Right cardiac atrium (tissue), 5 donors: ENCODE data around the gene CEBPA. TPM values are rescaled to one million over a fixed set of nuclear protein-coding genes. Genes with fewer than 3 reads are reported as not detected.

Experiments used
- ATAC-seq, 2 donors: fragments of 200-7000 bp; cut with Tn5 transposase; one replicate each; pipeline versions ENCODE4 v1.8.0 to v1.9.1; 2020; ENCODE audit warnings: moderate library complexity in 2 of 2, mild to moderate bottlenecking in 1 of 2
- DNase-seq, 3 donors: peaks; one replicate each; pipeline ENCODE4 v3.0.0-alpha.2; 2020
- H3K27ac ChIP-seq: one replicate; pipeline ENCODE4 v1.5.1; 2013; ENCODE audit warnings: mild to moderate bottlenecking, low read length, control low read depth, moderate library complexity
- H3K27me3 ChIP-seq: one replicate; pipeline ENCODE4 v1.6.1; 2013; ENCODE audit not compliant: control insufficient read depth, insufficient read depth
- H3K4me1 ChIP-seq: one replicate; pipeline ENCODE4 v1.6.1; 2013; ENCODE audit warnings: low read length; ENCODE audit not compliant: control insufficient read depth, insufficient read depth
- H3K4me3 ChIP-seq: one replicate; pipeline ENCODE4 v1.5.1; 2013; ENCODE audit warnings: low read length, control low read depth
- H3K9me3 ChIP-seq: one replicate; pipeline ENCODE4 v1.6.1; 2013; ENCODE audit warnings: low read length; ENCODE audit not compliant: control insufficient read depth
- WGBS: extraction: QIAGEN DNeasy Blood & Tissue Kit; methylation state at CpG from one replicate; pipeline ENCODE4 v1.1.7; 2013; 5-methylcytosine and 5-hydroxymethylcytosine counted together
- intact Hi-C, 4 donors: fragments of 100-400 bp; cut with DNase I; formaldehyde crosslinking; loops; one replicate each; pipeline versions ENCODE4 v1.11.0 to v1.14.0; 2022 to 2023
- polyA plus RNA-seq: library from polyadenylated mRNA; stranded (reverse); fragments of 200-250 nt; gene quantifications from one replicate; pipeline ENCODE4 v1.2.3, GENCODE V29; 2013
- total RNA-seq, 4 donors: library from RNA; stranded (reverse); fragmentation: NEBNext Ultra II Directional; extraction: Animal tissue kit (Norgen Biotek cat#: 25700); gene quantifications; one replicate each; pipeline ENCODE4 v1.2.1, GENCODE V29; 2021
- donor health status: healthy with polysubstance abuse.
- donor health status: DM: no; HTN: yes; CAD: no.
- donor health status: DM: no; HTN: no; CAD: no.
- donor health status: DM: no; HTN: yes; CAD: no; lungs with severe emphysema.
- donor health status: DM: yes; HTN: yes; CAD: no.

Gene CEBPA
- total and polyA plus RNA-seq, 5 donors, result 2.1 to 8.7 (median 3.4) TPM

DNA sequence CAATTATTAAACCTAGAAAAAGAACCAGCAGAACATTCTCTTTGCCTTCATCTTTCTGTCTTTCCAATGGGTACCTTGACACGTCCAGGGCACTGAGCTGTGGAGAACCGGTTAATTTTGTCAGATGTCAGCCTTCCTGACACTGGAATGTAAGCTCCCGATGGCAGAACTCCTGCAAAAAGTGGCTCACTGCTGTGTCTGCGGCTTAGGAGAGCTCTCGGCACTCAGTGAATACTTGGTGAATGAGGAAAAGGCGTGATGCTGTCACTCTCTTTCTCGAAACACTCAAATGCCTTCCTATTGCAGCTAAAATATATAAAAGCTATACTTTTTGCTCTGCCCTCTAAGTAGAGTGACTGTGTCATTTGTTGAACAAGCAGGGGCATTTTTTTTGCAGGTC is 17.6 kb downstream of the CEBPA start:
- Histone ChIP-seq H3K4me3 (no peak overlapping the region), H3K4me1 (no peaks in the 10 kb centered on the region), H3K27ac (no peak overlapping the region), H3K27me3 (no peaks in the 10 kb centered on the region), H3K9me3 (no peaks in the 10 kb centered on the region)
- no peak for DNase-seq
- intact Hi-C loops, result no loop called here
- 55% methylated on average over 7 of the region's 7 CpGs for WGBS
- no peak for ATAC-seq

DNA sequence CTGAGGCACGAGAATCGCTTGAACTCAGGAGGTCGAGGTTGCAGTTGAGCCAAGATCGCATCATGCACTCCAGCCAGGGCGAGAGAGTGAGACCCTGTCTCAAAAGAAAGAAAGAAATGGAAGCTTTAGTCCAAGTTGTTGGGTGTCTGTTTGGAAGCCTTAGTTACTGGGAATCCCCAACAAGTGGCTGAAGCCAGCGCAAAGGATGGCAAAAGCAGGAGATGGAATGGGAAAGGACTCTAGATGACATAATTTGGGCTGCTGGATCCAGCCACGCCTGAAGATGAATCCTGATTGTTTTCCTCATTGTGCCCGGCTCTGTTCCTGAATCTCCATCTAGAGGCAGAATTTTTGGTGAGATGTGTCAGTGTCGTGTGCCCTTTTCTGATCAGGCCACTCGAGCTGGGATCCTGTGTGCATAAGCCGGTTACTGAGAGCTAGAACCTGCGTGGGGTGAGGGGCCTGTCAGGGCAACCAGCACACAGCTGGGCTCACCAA is 18.1 kb downstream of the CEBPA start:
- no peak overlapping the region for H3K4me3 ChIP-seq
- H3K27me3 ChIP-seq, result no peaks in the 10 kb centered on the region
- H3K4me1 ChIP-seq, result no peaks in the 10 kb centered on the region
- H3K9me3 ChIP-seq, result no peaks in the 10 kb centered on the region
- DNase-seq (no peak), ATAC-seq (no peak)
- 91% methylated on average over 12 of the region's 12 CpGs for WGBS
- intact Hi-C loops, result no loop called here
- no peak overlapping the region for H3K27ac ChIP-seq

DNA sequence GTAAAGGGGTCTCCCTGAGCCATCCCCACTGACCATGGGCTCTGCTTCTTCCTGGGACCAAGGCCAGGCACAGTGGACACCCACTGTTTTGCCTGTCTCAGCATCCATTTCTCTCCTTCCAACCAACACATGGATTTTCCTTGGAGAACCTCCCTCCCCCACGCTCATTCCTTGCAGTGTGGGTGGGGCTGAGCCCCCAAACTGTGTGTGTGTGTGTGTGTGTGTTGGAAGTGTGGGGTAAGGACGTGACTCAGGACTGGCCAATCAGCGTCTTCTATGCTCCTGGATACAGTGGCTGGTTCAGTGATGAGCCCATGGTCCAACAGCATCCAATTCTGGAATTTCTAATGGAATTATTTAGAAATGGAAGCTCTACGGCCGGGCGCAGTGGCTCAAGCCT is 18.7 kb downstream of the CEBPA start:
- H3K27me3 ChIP-seq, result no peaks in the 10 kb centered on the region
- peak in 1 of 3 donors; percentile 5 for DNase-seq

DNA sequence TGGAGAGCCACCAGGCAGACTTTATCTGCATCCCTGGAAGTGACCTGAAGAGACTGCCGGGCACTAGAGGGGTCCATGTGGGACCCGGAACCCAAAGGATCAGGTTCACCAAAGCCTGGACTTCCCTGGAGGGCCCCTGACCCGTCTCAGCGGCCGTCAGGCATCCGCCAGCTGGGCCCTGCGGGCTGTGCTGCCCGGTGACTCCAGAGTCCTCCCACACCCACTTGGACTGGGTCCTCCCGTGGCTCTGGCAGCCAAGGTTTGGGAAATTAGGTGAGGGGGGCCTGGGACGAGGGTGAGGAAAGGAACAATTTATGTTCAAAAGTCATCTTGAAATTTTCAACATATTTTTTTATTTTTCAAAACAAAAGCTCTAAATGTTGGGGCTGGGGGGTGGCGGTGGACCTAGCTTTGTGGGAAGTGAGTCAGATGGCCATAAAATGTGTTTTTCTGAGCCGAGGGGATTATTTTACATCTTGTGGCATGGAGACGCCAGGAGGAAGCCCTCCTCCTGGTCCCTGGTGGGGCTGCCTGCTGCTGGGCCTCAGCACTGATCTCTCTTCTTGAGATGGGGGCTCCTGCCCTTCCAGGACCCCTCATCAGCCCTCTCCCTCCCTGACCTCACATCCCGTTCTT is 20.2 kb downstream of the CEBPA start:
- WGBS, result 56% methylated on average over 14 of the region's 14 CpGs
- ATAC-seq, result no peak

More for the DNA sequence above, 18.7 kb downstream of the CEBPA start:
- intact Hi-C loops, result no loop called here
- Histone ChIP-seq H3K9me3 (no peaks in the 10 kb centered on the region), H3K27ac (no peak overlapping the region), H3K4me3 (no peak overlapping the region), H3K4me1 (no peaks in the 10 kb centered on the region)
- no peak for ATAC-seq
- WGBS, result 85% methylated on average over 6 of the region's 6 CpGs

DNA sequence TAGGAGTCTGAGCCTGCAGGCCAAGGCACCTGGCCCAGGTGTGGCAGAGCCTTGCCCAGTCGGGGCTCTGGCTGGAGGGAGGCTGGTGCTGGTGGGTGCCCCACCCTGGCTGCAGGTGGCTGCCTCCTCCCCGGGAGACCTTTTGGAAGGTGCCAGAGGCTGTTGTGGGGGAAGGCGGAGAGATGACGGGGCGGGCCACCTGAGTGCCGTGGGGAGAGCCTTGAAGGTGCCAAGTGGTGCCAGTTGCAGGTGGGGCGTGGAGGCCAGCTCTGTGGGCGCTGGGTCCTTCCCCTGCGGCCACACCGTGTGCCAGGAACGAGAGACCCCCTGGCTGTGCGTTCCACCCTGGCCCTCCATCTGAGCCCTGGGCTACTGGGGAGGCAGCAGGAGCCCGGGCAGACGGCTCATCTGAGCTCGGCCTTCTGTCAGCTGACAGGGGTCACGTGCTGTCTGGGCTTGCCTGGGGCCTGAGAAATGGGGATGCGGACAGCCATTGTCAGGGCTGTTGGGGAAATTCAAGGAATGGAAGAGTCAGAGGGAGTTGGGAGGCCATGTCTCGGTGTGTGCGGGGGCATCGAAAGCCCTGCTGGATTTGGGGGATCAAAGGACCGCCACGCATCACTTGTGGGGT is 20.9 kb downstream of the CEBPA start:
- Histone ChIP-seq H3K9me3 (no peaks in the 10 kb centered on the region), H3K27ac (no peak overlapping the region), H3K4me1 (no peaks in the 10 kb centered on the region), H3K27me3 (no peaks in the 10 kb centered on the region), H3K4me3 (no peak overlapping the region)
- WGBS, result 89% methylated on average over 22 of the region's 22 CpGs
- DNase-seq (peak in 2 of 3 donors; percentile 38 to 45), ATAC-seq (no peak)
- intact Hi-C loops, result no loop called here

More for the DNA sequence above, 20.2 kb downstream of the CEBPA start:
- Histone ChIP-seq H3K27me3 (no peaks in the 10 kb centered on the region), H3K27ac (no peak overlapping the region), H3K4me3 (no peak overlapping the region), H3K4me1 (no peaks in the 10 kb centered on the region), H3K9me3 (no peaks in the 10 kb centered on the region)
- intact Hi-C loops, result no loop called here
- DNase-seq, result peak in 2 of 3 donors; percentile 3 to 24

DNA sequence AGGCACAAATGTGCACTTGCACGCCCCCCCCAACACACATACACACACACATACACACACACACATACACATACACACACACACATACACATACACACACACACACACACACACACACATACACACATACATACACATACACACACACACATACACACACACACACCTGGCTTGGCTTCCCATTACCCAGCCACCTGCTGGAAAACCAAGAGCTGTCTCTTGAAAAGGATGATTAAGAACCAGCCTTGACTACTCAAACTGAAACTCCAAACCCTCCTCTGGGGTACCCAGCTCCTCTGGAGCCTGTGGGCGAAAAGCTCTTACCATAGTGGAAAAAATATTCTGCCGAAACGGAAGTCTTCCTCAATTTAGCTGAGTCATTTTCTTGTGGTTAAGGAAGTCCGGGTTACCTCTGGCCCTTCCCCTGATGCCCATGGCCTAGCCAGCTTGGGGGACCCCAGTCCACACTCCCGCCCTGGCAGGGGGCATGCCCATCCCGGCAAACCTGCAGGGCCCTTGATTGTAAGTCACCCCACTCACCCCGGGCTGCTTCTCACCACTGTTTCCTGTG is 21.9 kb downstream of the CEBPA start:
- WGBS, result 76% methylated on average over 8 of the region's 8 CpGs
- Histone ChIP-seq H3K9me3 (no peaks in the 10 kb centered on the region), H3K4me1 (no peaks in the 10 kb centered on the region), H3K27me3 (no peaks in the 10 kb centered on the region), H3K4me3 (no peak overlapping the region), H3K27ac (no peak overlapping the region)
- intact Hi-C loops, result no loop called here
- ATAC-seq (no peak), DNase-seq (peak in 1 of 3 donors; percentile 28)

DNA sequence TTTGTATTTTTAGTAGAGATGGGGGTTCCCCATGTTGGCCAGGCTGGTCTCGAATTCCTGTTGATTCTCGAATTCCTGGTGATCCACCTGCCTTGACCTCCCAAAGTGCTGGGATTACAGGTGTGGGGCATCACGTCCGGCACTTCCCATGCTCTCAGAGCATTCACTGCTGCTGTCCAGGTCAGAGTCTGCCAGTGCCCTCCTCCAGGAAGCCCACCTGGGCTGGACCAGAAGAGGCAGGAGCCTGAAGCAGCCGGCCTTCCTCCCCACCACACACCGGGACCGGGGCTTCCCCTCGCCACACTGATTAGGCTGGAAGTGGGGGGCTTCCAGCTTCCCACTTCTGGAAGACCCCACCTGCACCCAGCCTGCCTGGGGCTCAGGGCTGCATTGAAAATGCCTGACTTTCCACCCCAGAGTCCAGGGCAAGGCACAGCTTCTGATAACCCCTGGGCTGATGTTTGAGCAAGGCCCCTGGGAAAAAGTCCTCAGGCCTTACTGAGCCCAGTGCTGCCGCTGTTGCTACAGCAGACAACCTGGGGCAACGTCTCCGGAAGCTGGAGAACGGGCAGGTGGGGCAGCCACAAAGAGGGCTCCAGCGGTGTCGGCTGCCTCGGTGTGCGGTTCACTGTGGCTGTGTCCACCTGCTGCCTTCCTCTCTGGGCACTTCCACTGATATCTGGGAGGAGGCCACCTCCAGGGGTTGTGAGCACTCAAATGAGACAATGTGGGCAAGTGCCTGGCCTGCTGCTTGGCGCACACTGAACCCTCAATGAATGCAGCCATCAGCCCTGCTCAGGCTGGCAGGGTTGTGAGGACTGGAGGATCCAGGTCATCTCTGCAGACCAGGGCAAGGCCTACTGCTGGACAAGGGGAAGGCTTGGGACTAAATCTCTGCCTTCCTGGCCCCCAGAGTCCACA is 22.6 kb downstream of the CEBPA start:
- H3K4me1 ChIP-seq, result no peaks in the 10 kb centered on the region
- H3K27me3 ChIP-seq, result no peaks in the 10 kb centered on the region
- intact Hi-C loops, result no loop called here
- H3K27ac ChIP-seq, result no peak overlapping the region
- H3K9me3 ChIP-seq, result no peaks in the 10 kb centered on the region
- no peak overlapping the region for H3K4me3 ChIP-seq
- ATAC-seq (no peak), DNase-seq (peak in 2 of 3 donors; percentile 37)
- WGBS, result 89% methylated on average over 17 of the region's 17 CpGs

DNA sequence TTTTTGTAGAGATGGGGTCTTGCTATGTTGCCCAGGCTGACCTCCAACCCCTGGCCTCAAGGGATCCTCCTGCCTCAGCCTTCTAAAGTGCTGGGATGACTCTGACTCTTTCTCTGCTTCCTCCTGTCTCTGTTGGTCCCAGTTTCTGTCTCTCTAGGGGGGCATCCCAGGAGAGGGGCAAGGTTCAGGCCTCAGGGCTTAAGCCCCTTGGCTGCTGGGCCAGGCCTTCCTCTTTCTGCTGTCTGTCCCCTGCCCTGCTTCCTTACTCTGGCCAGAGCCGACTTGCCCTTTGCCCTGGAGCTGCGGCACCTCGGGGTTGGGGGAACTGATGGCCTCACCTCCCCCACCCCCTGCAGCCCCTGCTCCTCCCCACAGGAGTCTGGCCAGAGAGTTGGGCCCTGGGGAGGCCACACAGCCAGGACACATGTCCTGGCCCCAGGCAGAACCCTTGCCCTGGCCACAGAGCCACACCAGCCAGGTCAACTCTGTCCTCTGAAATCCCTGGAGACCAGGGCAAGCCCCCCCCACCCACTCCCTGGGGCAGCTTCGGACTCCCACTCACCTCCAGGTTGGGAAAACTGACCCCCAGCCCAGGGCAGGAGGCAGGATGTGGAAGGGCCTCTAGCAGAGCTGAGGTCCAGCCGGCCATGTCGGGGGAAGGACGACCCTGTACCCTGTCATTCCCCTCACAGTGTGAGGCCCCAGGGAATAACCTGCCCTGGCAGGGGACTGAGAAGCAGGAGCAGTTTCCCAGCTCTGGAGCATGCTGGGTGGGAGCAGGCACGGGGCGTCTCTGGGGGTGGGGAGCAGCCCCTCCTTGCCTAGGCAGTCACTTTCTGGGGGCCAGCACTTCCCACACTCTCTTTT is 23.7 kb downstream of the CEBPA start:
- Histone ChIP-seq H3K27me3 (no peaks in the 10 kb centered on the region), H3K27ac (no peak overlapping the region), H3K4me1 (no peaks in the 10 kb centered on the region), H3K9me3 (no peaks in the 10 kb centered on the region), H3K4me3 (no peak overlapping the region)
- peak in 1 of 3 donors; percentile 50 for DNase-seq
- WGBS, result 63% methylated on average over 9 of the region's 9 CpGs
- intact Hi-C loops, result no loop called here
- peak in 1 of 2 donors; percentile 8 for ATAC-seq

DNA sequence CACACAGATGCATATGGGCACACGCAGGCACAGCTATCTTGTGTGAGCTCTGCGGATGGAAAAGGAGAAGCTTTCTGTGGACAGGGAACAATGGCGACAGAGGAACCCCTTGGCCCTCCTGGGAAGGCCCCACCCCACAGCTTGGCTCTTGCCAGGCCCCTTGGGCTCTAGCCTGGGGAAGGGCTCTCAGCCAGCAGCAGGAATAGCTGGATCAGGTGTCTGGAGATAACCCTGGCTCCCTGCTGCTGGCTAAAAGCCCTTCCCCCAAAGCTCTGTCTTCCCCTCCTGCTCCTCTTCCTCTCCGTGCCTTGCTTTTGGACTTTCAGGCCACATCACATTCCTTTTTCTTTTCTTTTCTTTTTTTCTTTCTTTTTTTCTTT is 24.3 kb downstream of the CEBPA start:
- DNase-seq, result peak in 1 of 3 donors; percentile 44
- intact Hi-C loops, result no loop called here

DNA sequence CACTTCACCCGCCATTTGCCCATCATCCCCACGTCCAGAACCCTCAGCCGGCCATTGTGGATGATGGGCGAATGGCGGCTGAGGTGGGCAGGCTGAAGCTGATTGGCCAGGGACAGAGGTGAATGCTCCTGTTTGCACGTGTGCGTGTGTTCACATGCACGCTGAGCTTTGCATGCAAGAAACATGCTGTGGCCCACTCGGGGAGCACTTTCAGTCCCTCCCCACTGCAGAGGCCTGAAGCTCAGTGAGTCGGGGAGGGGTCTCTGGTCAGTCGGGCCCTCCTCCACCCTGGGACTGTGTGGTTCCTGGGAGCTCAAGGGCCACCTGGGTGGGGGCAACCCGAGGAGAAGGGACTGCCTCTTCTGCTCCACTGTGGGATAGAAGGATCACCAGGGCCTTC is 24.9 kb downstream of the CEBPA start:
- Histone ChIP-seq H3K4me3 (no peak overlapping the region), H3K27ac (no peak overlapping the region), H3K27me3 (no peaks in the 10 kb centered on the region), H3K9me3 (no peaks in the 10 kb centered on the region), H3K4me1 (no peaks in the 10 kb centered on the region)
- ATAC-seq (no peak), DNase-seq (peak in 1 of 3 donors; percentile 25)
- intact Hi-C loops, result no loop called here
- WGBS, result 90% methylated on average over 12 of the region's 12 CpGs

More for the DNA sequence above, 24.3 kb downstream of the CEBPA start:
- WGBS, result 72% methylated on average over 4 of the region's 4 CpGs
- ATAC-seq, result no peak
- Histone ChIP-seq H3K27ac (no peak overlapping the region), H3K9me3 (no peaks in the 10 kb centered on the region), H3K4me1 (no peaks in the 10 kb centered on the region), H3K27me3 (no peaks in the 10 kb centered on the region), H3K4me3 (no peak overlapping the region)
